Calu3 (cell line): ENCODE measurements around the gene FAHD1. TPM values are rescaled to one million over a fixed set of nuclear protein-coding genes. Genes with fewer than 3 reads are reported as not detected.

Experiments used
- BruUV-seq: library from RNA; stranded (reverse); fragments of 400-500 nt; replicated peaks from 2 replicates; lab custom pipeline; 2021; lab: Mats Ljungman, UMichigan
- CTCF ChIA-PET: fragments of 300-600 bp; sonication (Branson Sonifier 250); formaldehyde crosslinking; loops from one replicate; lab custom pipeline; 2022; ENCODE audit warnings: antibody characterized with exemption; lab: Charles Lee
- DNase-seq: peaks from one replicate; pipeline ENCODE4 v3.0.0; 2022
- H3K27ac Mint-ChIP-seq: one replicate; pipeline ENCODE4 v1.8.0; 2022; ENCODE audit warnings: mixed read lengths; ENCODE audit not compliant: unreplicated experiment
- H3K27me3 Mint-ChIP-seq: one replicate; pipeline ENCODE4 v1.8.0; 2022; ENCODE audit warnings: mixed read lengths; ENCODE audit not compliant: unreplicated experiment
- H3K36me3 Mint-ChIP-seq: one replicate; pipeline ENCODE4 v1.8.0; 2022; ENCODE audit warnings: mild to moderate bottlenecking, moderate library complexity, mixed read lengths; ENCODE audit not compliant: insufficient read depth, unreplicated experiment
- H3K4me1 Mint-ChIP-seq: one replicate; pipeline ENCODE4 v1.8.0; 2022; ENCODE audit warnings: mild to moderate bottlenecking, low read depth, mixed read lengths; ENCODE audit not compliant: unreplicated experiment
- H3K4me3 Mint-ChIP-seq: one replicate; pipeline ENCODE4 v1.8.0; 2022; ENCODE audit warnings: mild to moderate bottlenecking, low read depth, moderate library complexity, mixed read lengths; ENCODE audit not compliant: unreplicated experiment
- H3K9me3 Mint-ChIP-seq: one replicate; pipeline ENCODE4 v1.8.0; 2022; ENCODE audit warnings: low read depth, mixed read lengths; ENCODE audit not compliant: unreplicated experiment
- intact Hi-C: fragments of 100-400 bp; cut with micrococcal nuclease; formaldehyde crosslinking; loops from one replicate; pipeline ENCODE4 v1.10.0; 2022; ENCODE audit not compliant: unreplicated experiment
- total RNA-seq: library from RNA; stranded (reverse); gene quantifications from 2 replicates; pipeline ENCODE4 v1.2.3, GENCODE V29; 2022
- TF ChIP-seq, protein P1 (sequence below): fragments of 200-600 bp; IDR thresholded peaks from one replicate; pipeline ENCODE4 v1.8.0; 2022; ENCODE audit warnings: antibody characterized with exemption; ENCODE audit not compliant: unreplicated experiment

Gene FAHD1
- total RNA-seq, 1 experiment from 2014 or later, result 33.1 TPM

DNA sequence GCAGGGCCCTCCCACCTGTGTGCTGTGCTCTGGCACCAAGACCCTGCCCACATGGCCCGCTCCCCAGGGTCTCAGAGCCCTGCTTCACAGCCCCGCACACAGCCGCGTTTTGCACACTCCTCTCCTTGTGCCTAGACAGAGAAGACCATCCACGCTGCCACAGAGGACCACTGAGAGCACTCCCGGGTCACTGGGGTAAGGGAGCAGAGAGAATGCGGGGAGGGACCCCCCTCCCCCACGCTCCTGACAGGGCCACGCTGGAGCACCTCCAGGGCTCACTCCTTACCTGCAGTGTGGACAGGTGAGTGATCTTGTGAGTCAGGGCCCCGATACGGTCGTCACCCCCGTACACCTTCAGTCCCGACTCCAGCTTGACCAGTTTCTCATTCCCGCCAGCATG lies 7.4 kb upstream of the FAHD1 start:
- Mint-ChIP-seq H3K36me3 (peaks cover 28% of the 10 kb centered on the region), H3K9me3 (no peaks in the 10 kb centered on the region), H3K27ac (no peak overlapping the region), H3K4me3 (no peak overlapping the region), H3K4me1 (no peaks in the 10 kb centered on the region), H3K27me3 (no peaks in the 10 kb centered on the region)
- no peak for DNase-seq
- intact Hi-C loops, result no loop called here
- BruUV-seq, result no TSS peak
- TF ChIP-seq, protein P1, sequence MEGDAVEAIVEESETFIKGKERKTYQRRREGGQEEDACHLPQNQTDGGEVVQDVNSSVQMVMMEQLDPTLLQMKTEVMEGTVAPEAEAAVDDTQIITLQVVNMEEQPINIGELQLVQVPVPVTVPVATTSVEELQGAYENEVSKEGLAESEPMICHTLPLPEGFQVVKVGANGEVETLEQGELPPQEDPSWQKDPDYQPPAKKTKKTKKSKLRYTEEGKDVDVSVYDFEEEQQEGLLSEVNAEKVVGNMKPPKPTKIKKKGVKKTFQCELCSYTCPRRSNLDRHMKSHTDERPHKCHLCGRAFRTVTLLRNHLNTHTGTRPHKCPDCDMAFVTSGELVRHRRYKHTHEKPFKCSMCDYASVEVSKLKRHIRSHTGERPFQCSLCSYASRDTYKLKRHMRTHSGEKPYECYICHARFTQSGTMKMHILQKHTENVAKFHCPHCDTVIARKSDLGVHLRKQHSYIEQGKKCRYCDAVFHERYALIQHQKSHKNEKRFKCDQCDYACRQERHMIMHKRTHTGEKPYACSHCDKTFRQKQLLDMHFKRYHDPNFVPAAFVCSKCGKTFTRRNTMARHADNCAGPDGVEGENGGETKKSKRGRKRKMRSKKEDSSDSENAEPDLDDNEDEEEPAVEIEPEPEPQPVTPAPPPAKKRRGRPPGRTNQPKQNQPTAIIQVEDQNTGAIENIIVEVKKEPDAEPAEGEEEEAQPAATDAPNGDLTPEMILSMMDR, result no peak
- CTCF ChIA-PET, result interaction anchor here (0.6 kb wide), 1 partner anchor 192 kb away, joined by 5 read pairs; no protein-coding TSS in a partner anchor

DNA sequence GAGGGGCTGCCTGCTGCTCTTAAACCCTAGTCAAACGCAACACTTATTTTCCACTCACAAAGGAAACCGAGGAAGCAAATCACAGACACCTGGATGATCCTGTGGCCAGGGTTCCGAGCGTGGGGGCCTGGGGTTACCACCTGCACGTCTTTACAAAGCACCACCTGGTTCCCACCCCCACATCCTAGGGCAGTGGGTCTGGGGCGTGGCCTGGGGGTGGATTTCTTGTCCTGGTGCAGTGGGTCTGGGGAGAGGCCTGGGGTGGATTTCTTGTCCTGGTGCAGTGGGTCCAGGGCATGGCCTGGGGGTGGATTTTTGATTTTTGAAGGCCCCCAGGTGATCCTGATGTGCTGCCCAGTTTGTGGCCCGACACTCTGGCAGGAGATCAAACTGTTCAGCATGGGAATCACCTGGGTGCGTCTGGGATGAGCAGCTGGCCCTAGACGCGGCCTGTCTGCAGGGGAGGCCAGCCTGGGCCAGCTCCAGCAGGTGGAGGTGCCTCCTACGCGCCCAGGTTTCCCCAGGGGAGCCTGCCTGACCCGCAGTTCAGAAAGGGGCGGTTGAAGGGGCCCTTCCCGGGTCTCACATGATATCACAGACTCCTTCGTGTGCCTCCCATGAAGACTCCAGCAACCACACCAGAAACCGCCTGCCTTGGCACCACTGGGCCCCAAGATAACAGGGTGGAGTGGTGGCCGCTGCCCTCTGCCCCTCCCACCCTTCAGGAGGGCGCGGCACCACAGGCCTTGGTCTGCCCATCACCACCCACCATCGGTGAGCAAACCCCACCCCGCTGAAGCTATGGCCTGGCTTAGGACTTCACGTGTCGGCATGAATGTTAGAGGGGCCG lies 6.7 kb upstream of the FAHD1 start:
- DNase-seq, result no peak
- TF ChIP-seq, protein P1, result no peak
- Mint-ChIP-seq H3K36me3 (peaks cover 27% of the 10 kb centered on the region), H3K27me3 (no peaks in the 10 kb centered on the region), H3K27ac (no peak overlapping the region), H3K4me1 (no peaks in the 10 kb centered on the region), H3K9me3 (no peaks in the 10 kb centered on the region), H3K4me3 (no peak overlapping the region)
- intact Hi-C loops, result no loop called here
- BruUV-seq, result no TSS peak
- CTCF ChIA-PET, result interaction anchor here (0.6 kb wide), 1 partner anchor 191 kb away, joined by 5 read pairs; no protein-coding TSS in a partner anchor

DNA sequence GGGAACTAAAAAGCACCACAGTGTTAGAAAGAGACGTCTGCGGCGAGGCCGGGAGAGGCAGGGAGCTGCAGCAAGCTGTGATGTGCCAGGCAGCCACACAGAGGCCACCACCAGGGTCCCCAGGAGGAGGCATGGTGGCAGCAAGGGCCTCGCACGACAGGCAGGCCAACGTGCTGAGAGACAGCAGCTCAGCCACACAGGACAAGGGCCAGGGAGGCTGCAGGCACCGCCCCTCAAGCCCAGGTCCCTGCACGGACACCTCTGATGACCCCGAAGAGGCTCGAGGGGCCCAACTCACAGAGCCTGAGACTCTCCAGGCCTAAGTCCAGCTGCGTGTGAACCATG lies 6.1 kb upstream of the FAHD1 start:
- H3K4me1 Mint-ChIP-seq, result no peaks in the 10 kb centered on the region
- TF ChIP-seq, protein P1, result no peak
- H3K9me3 Mint-ChIP-seq, result no peaks in the 10 kb centered on the region
- no TSS peak for BruUV-seq
- intact Hi-C loops, result no loop called here
- no peaks in the 10 kb centered on the region for H3K27me3 Mint-ChIP-seq
- H3K4me3 Mint-ChIP-seq, result no peak overlapping the region
- no peak for DNase-seq
- H3K27ac Mint-ChIP-seq, result no peak overlapping the region
- peaks cover 29% of the 10 kb centered on the region for H3K36me3 Mint-ChIP-seq
- CTCF ChIA-PET, result no interaction called here

DNA sequence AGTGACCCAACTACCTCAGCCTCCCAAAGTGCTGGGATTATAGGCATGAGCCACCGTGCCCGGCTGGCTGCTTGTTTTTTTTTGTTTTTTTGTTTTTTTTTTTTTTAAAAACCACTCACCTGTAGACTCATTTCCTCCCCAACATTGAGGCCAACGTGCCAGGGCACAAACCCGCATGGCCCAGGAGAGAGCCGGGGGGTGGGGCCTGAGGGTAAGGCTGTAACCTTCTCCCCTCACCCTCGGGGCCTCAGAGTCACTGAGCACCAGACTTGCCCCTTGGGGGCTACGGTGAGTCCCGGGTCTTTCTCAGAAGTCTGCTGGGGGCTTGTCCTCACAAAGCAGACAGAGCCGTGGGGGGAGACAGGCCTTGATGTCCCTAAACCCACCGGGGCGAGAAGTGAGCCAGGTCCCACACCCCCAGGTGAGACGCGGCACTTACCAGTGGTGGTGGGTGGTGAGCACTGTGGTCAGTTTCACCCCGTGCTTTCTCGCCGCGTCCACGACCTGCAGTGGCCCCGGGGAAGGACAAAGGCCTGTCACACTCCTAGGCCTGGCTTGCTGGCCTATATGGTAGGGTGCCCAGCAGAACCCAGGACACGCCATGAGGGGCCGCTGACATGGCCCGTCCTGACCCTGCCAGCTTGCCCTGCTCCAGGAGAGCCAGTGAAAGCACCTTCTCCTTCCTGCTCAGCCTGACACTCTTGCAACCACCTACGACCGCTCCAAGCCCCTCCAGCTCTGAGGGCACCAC lies 5.0 kb upstream of the FAHD1 start:
- no peak overlapping the region for H3K27ac Mint-ChIP-seq
- peaks cover 36% of the 10 kb centered on the region for H3K36me3 Mint-ChIP-seq
- no TSS peak for BruUV-seq
- intact Hi-C loops, result no loop called here
- no peaks in the 10 kb centered on the region for H3K4me1 Mint-ChIP-seq
- no peak for DNase-seq
- no peaks in the 10 kb centered on the region for H3K9me3 Mint-ChIP-seq
- TF ChIP-seq, protein P1, result no peak
- no peaks in the 10 kb centered on the region for H3K27me3 Mint-ChIP-seq
- H3K4me3 Mint-ChIP-seq, result no peak overlapping the region
- CTCF ChIA-PET, result interaction anchor here (0.6 kb wide), 1 partner anchor 12 kb away, joined by 4 read pairs; no protein-coding TSS in a partner anchor
